Measurements from ENCODE around the gene MMAB. TPM values are rescaled to one million over a fixed set of nuclear protein-coding genes. Genes with fewer than 3 reads are reported as not detected.

The MMAB gene
- total RNA-seq, 6 experiments from 2014 or later, result 12.8 to 23.1 (median 18.7) TPM

- TF ChIP-seq CTCF (IDR thresholded peaks at IDR 0.05), result no peak
- Mint-ChIP-seq H3K4me1 (ENCODE audit: low read depth) (peaks cover 12% of the 10 kb centered on the region), H3K4me3 (no peak overlapping the region), H3K9me3 (no peaks in the 10 kb centered on the region), H3K27ac (no peak overlapping the region), H3K27me3 (ENCODE audit: insufficient read depth) (peaks cover 4% of the 10 kb centered on the region), H3K36me3 (ENCODE audit: low read depth) (no peaks in the 10 kb centered on the region; the same call in 1 of the 2 replicates)
- no peak for DNase-seq
These were observed 37.4 kb downstream of the MMAB start for GRCh38 chr12:109535863-109536250.

GRCh38 chr12:109535231-109535862 is 38.0 kb downstream of the MMAB start:
- no peaks in the 10 kb centered on the region; the same call in 1 of the 2 replicates for H3K36me3 Mint-ChIP-seq (ENCODE audit: low read depth)
- TF ChIP-seq CTCF (IDR thresholded peaks at IDR 0.05), result no peak
- H3K4me3 Mint-ChIP-seq, result no peak overlapping the region
- peaks cover 4% of the 10 kb centered on the region for H3K27me3 Mint-ChIP-seq (ENCODE audit: insufficient read depth)
- DNase-seq, result no peak
- H3K9me3 Mint-ChIP-seq, result no peaks in the 10 kb centered on the region
- H3K4me1 Mint-ChIP-seq (ENCODE audit: low read depth), result peaks cover 12% of the 10 kb centered on the region
- no peak overlapping the region for H3K27ac Mint-ChIP-seq

- H3K4me1 Mint-ChIP-seq (ENCODE audit: low read depth), result peaks cover 6% of the 10 kb centered on the region
- no peak for TF ChIP-seq CTCF (IDR thresholded peaks at IDR 0.05)
These were observed 38.8 kb downstream of the MMAB start for GRCh38 chr12:109534456-109534855.

GRCh38 chr12:109533487-109533740 is 39.9 kb downstream of the MMAB start:
- no peaks in the 10 kb centered on the region for H3K9me3 Mint-ChIP-seq
- peaks cover 1% of the 10 kb centered on the region for H3K27me3 Mint-ChIP-seq (ENCODE audit: insufficient read depth)
- no peak overlapping the region for H3K4me3 Mint-ChIP-seq
- no peak for DNase-seq
- TF ChIP-seq CTCF (IDR thresholded peaks at IDR 0.05), result no peak
- no peaks in the 10 kb centered on the region for H3K4me1 Mint-ChIP-seq (ENCODE audit: low read depth)
- no peak overlapping the region for H3K27ac Mint-ChIP-seq
- H3K36me3 Mint-ChIP-seq (ENCODE audit: low read depth), result peaks cover 5% of the 10 kb centered on the region; the same call in 1 of the 2 replicates

More at GRCh38 chr12:109534456-109534855, 38.8 kb downstream of the MMAB start:
- Mint-ChIP-seq H3K9me3 (no peaks in the 10 kb centered on the region), H3K36me3 (ENCODE audit: low read depth) (peaks cover 5% of the 10 kb centered on the region; the same call in 1 of the 2 replicates), H3K27me3 (ENCODE audit: insufficient read depth) (peaks cover 4% of the 10 kb centered on the region), H3K4me3 (no peak overlapping the region), H3K27ac (no peak overlapping the region)
- no peak for DNase-seq

- Mint-ChIP-seq H3K4me3 (no peak overlapping the region), H3K36me3 (ENCODE audit: low read depth) (peaks cover 5% of the 10 kb centered on the region; the same call in 1 of the 2 replicates), H3K9me3 (no peaks in the 10 kb centered on the region), H3K4me1 (ENCODE audit: low read depth) (no peaks in the 10 kb centered on the region), H3K27me3 (ENCODE audit: insufficient read depth) (peaks cover 1% of the 10 kb centered on the region), H3K27ac (no peak overlapping the region)
- no peak for DNase-seq
- no peak for TF ChIP-seq CTCF (IDR thresholded peaks at IDR 0.05)
These were observed 40.4 kb downstream of the MMAB start for GRCh38 chr12:109532721-109533486.

Measured in HFFc6 (cell line).